Panc1 (cell line): ENCODE data around the gene C1QL1.

Experiments used
- CTCF ChIP-seq: fragments of 450-650 bp; IDR thresholded peaks from 2 replicates; pipeline ENCODE4 v1.5.1; 2017; ENCODE audit warnings: mild to moderate bottlenecking
- POLR2AphosphoS5 ChIP-seq: IDR thresholded peaks from 2 replicates; pipeline ENCODE4 v1.6.1; 2012; ENCODE audit warnings: mild to moderate bottlenecking, low read depth, low read length, moderate library complexity
- REST ChIP-seq, 2 experiments: IDR thresholded peaks; 2 replicates each; pipeline ENCODE4 v1.6.1; 2011 to 2012; ENCODE audit warnings: low read depth in 2 of 2, control low read depth in 1 of 2, low read length in 1 of 2, mild to moderate bottlenecking in 1 of 2, moderate library complexity in 1 of 2; ENCODE audit not compliant: insufficient read depth in 1 of 2
- SIN3A ChIP-seq: IDR thresholded peaks from 2 replicates; pipeline ENCODE4 v1.6.1; 2012; ENCODE audit warnings: low read depth, mild to moderate bottlenecking, low read length, moderate library complexity, borderline replicate concordance; ENCODE audit not compliant: insufficient read depth
- TCF7L2 ChIP-seq: IDR thresholded peaks from 2 replicates; pipeline ENCODE4 v1.6.1; 2011; ENCODE audit warnings: mild to moderate bottlenecking, low read depth, low read length, inconsistent platforms

GRCh38 chr17:44970136-44970741 lies 2.1 kb upstream of the C1QL1 start:
- TF ChIP-seq CTCF = no peak
- no peak for TF ChIP-seq POLR2AphosphoS5
- no peak for TF ChIP-seq REST (IDR thresholded peaks at IDR 0.05; ENCODE audit: insufficient read depth in 1 of 2, low read depth in 2 of 2, low read length in 1 of 2)
- no peak for TF ChIP-seq SIN3A
- TF ChIP-seq TCF7L2 = no peak
